Stomach (tissue), 9 donors: ENCODE data around the gene ADAMTS12. TPM values are rescaled to one million over a fixed set of nuclear protein-coding genes. Genes with fewer than 3 reads are reported as not detected.

Source experiments
- DNase-seq, 2 donors: peaks; one replicate each; pipeline versions ENCODE4 v3.0.0 to v3.0.0-alpha.2; 2013 to 2019
- H3K27ac ChIP-seq, 5 donors: fragments of 200-600 bp in 4 of 5; sonication (generic) in 4 of 5; one replicate each; pipeline ENCODE4 v1.5.1; 2013 to 2019; ENCODE audit warnings: mild to moderate bottlenecking in 1 of 5, moderate library complexity in 1 of 5
- H3K27me3 ChIP-seq, 3 donors: fragments of 200-600 bp; sonication (generic); one replicate each; pipeline ENCODE4 v1.5.1; 2017 to 2019; ENCODE audit warnings: mixed run types in 1 of 3
- H3K36me3 ChIP-seq, 4 donors: fragments of 200-600 bp; sonication (generic); 1 replicate in 3 of 4; 2 replicates in 1 of 4; pipeline ENCODE4 v1.5.1; 2016 to 2019
- H3K4me1 ChIP-seq, 4 donors: fragments of 200-600 bp; sonication (generic); one replicate each; pipeline ENCODE4 v1.5.1; 2016 to 2019
- H3K4me3 ChIP-seq, 4 donors: fragments of 200-600 bp; sonication (generic) in 3 of 4; one replicate each; pipeline ENCODE4 v1.5.1; 2016 to 2019; ENCODE audit warnings: mild to moderate bottlenecking in 1 of 4
- H3K9me3 ChIP-seq, 4 donors: fragments of 200-600 bp; sonication (generic); one replicate each; pipeline ENCODE4 v1.5.1; 2016 to 2019
- EP300 ChIP-seq: sonication (generic); formaldehyde crosslinking; IDR thresholded peaks from one replicate; pipeline ENCODE4 v1.6.1; 2017; ENCODE audit warnings: antibody characterized with exemption
- POLR2A ChIP-seq, 4 donors: fragments of 450-650 bp; IDR thresholded peaks; one replicate each; pipeline ENCODE4 v1.6.1; 2016; ENCODE audit warnings: antibody characterized with exemption in 4 of 4, control low read depth in 2 of 4, mild to moderate bottlenecking in 1 of 4, moderate library complexity in 1 of 4
- POLR2AphosphoS5 ChIP-seq, 3 donors: sonication (generic); formaldehyde crosslinking; IDR thresholded peaks; one replicate each; pipeline ENCODE4 v1.6.1; 2016; ENCODE audit warnings: antibody characterized with exemption in 3 of 3
- WGBS, 5 donors: extraction: QIAGEN DNeasy Blood & Tissue Kit in 3 of 5; methylation state at CpG; one replicate each; pipeline versions ENCODE4 v1.1.5 to v1.1.7; 2013 to 2018; 5-methylcytosine and 5-hydroxymethylcytosine counted together
- intact Hi-C: fragments of 100-400 bp; cut with DNase I; formaldehyde crosslinking; loops from one replicate; pipeline ENCODE4 v1.15.1; 2023; ENCODE audit warnings: low total_unique reads
- polyA plus RNA-seq, 3 donors: library from polyadenylated mRNA; stranded (reverse); fragments of 200-250 nt; gene quantifications; one replicate each; pipeline ENCODE4 v1.2.3, GENCODE V29; 2013
- total RNA-seq, 5 donors: library from RNA; depleted of rRNA; stranded (reverse); fragments of >200 nt; gene quantifications; one replicate each; pipeline versions ENCODE4 v1.1.0 to v1.2.3, GENCODE V29; 2014 to 2016
- TF ChIP-seq, protein P1 (sequence below), 7 experiments: fragments of 450-650 bp in 4 of 7; fragments of 200-600 bp in 3 of 7; sonication (generic) in 3 of 7; IDR thresholded peaks; one replicate each; pipeline ENCODE4 v1.5.1; 2016 to 2019; ENCODE audit warnings: antibody characterized with exemption in 7 of 7, control low read depth in 2 of 7, mild to moderate bottlenecking in 1 of 7
- donor health status: healthy with polysubstance abuse.
- donor health status: Bipolar disorder and iron deficiency.
- donor health status: healthy.

Gene ADAMTS12
- total and polyA plus RNA-seq, 8 donors: 0.14 to 17.1 (median 0.62) TPM; not detected in 1

DNA sequence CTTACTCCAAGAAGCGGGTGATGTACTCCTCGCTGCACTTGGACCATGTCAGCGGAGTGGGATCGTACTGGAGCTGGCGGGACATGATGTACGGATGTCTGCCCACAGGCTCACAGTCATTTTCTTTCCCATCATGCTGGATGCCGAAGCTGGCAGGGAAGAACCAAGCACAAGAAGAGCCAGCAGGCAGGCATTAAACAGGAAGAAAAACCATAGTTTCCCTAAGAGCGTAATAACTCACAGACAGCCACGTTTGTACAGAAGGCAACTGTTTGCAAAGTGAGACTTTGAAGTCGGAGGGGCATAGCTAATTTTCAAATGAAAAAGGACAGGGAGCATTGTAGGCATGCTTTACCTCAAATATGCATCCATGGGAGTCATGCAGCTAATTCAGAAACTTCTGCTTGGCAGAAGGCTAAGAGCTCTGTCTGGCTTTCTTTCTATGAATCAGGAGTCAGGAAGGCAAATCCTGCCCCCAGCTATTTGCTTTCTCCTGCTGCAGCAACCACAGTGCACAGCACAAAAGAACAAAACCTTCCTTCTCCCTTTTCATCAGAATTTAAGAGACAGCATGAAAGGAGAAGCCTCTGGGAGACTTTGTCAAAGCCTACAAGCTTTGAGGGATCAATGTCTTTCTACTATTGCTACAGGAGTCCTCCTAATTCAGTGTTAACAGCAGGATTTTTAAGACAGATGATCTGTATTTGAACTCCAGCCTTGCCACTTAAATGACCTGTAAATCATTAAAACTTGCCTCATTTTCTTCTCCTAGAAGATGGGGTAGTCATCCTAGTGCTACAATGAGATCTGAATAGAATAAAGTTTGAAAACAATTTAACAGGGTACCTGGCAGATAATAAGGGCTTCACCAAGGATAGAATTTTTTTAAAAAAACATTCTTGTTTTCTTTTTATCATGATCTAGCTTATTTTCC, 242.0 kb downstream of the ADAMTS12 start:
- intact Hi-C loops: no loop called here
- Histone ChIP-seq H3K9me3 (no peaks in the 10 kb centered on the region), H3K4me3 (no peak overlapping the region), H3K27ac (no peak overlapping the region), H3K27me3 (no peaks in the 10 kb centered on the region), H3K4me1 (no peaks in the 10 kb centered on the region), H3K36me3 (peaks cover 0 to 14% (median 6%) of the 10 kb centered on the region in 4 donors)
- TF ChIP-seq POLR2A (IDR thresholded peaks at IDR 0.05) (no peak), EP300 (no peak), POLR2AphosphoS5 (IDR thresholded peaks at IDR 0.05) (no peak)
- TF ChIP-seq, protein P1, sequence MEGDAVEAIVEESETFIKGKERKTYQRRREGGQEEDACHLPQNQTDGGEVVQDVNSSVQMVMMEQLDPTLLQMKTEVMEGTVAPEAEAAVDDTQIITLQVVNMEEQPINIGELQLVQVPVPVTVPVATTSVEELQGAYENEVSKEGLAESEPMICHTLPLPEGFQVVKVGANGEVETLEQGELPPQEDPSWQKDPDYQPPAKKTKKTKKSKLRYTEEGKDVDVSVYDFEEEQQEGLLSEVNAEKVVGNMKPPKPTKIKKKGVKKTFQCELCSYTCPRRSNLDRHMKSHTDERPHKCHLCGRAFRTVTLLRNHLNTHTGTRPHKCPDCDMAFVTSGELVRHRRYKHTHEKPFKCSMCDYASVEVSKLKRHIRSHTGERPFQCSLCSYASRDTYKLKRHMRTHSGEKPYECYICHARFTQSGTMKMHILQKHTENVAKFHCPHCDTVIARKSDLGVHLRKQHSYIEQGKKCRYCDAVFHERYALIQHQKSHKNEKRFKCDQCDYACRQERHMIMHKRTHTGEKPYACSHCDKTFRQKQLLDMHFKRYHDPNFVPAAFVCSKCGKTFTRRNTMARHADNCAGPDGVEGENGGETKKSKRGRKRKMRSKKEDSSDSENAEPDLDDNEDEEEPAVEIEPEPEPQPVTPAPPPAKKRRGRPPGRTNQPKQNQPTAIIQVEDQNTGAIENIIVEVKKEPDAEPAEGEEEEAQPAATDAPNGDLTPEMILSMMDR (IDR thresholded peaks at IDR 0.05): no peak
- no peak for DNase-seq
- WGBS, 5 donors: 78 to 84% (median 81%) methylated on average over 10 of the region's 10 CpGs

DNA sequence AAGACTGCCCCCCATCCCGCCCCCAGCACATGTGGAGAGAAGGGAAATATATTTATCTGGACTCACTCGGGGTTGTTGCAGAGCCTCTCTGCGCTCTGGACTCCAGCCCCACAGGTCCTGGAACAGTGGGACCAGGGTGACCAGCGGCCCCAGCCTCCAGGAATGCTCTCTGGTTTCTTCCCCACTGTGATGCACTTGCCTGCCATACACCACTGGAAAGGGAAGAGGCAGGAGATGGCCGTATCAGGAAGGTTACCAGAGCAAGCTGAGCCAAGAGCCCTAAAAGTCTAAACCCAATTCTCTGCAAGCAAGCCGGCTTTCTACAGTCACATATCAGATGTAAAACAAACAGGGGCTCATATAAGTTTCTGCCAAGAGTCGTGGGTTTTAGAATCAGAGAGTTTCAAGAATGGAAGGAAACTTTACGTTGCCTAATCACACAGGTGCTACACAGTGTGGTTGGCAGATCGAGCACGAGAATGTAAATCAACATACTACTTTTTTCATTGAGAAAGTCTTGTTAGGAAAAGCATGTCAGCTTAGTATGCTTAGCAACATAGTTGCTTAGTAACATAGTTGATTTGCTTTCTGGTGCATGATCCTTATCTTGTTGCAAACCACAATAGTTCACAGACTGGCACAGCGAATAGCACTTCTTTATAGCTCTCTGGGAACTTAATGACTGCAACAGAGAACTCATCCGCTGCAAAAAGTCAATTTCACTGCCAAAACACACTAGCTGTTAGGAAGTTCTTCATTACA, 249.9 kb downstream of the ADAMTS12 start:
- DNase-seq: peak in 1 of 2 donors; percentile 63
- Histone ChIP-seq H3K4me1 (no peaks in the 10 kb centered on the region), H3K9me3 (no peaks in the 10 kb centered on the region), H3K4me3 (no peak overlapping the region), H3K27ac (no peak overlapping the region), H3K36me3 (peaks cover 0 to 16% (median 0%) of the 10 kb centered on the region in 4 donors), H3K27me3 (no peaks in the 10 kb centered on the region)
- TF ChIP-seq EP300 (no peak), POLR2A (IDR thresholded peaks at IDR 0.05) (no peak), POLR2AphosphoS5 (IDR thresholded peaks at IDR 0.05) (no peak)
- TF ChIP-seq, protein P1 (IDR thresholded peaks at IDR 0.05): no peak
- WGBS, 5 donors: 32 to 52% (median 39%) methylated on average over 12 of the region's 12 CpGs
- intact Hi-C loops: no loop called here

DNA sequence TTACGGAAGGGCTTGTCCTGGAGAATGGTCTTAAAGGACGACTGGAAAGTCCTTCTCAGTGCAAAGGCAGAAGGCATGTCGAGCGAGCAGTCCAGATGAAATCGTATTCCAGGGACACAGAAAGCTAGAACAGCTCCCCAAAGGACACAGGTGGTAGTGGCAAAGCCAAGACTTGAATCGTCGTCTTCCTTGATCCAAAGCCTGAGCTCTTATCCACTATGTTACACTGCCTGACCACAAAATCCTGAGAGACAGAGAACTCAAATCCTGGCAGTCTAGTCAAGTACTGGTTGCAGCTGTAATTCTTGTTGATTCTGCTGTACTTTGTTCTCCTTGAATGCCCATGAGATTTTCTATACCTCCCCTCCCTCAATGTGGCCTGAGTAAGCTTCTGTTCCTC, 252.3 kb downstream of the ADAMTS12 start:
- Histone ChIP-seq H3K4me1 (no peaks in the 10 kb centered on the region), H3K27ac (no peak overlapping the region), H3K36me3 (peaks cover 0 to 20% (median 0%) of the 10 kb centered on the region in 4 donors), H3K4me3 (no peak overlapping the region), H3K27me3 (no peaks in the 10 kb centered on the region), H3K9me3 (no peaks in the 10 kb centered on the region)
- intact Hi-C loops: no loop called here
- no peak for DNase-seq
- TF ChIP-seq POLR2A (IDR thresholded peaks at IDR 0.05) (no peak), POLR2AphosphoS5 (IDR thresholded peaks at IDR 0.05) (no peak), EP300 (no peak)
- TF ChIP-seq, protein P1 (IDR thresholded peaks at IDR 0.05): no peak
- 72 to 89% (median 78%) methylated on average over 7 of the region's 7 CpGs for WGBS, 5 donors

DNA sequence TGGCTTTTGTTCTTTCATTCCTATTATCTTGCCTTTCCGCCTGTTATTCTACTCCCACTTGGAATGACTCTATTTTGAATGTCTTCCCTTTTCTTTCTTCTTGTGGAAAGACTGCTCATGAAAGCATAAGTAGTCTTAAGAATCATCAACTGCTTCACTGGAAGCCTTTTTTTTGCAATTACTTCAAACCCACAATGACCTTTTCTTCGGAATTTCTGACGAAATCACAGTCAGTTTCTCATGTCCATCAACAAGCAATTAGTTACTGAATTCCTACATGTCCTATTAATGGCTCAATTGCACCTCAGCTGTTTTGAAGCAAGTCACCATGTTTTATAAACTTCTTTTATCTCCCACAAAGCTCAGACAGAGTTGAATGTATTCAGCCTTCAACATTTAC, 254.8 kb downstream of the ADAMTS12 start:
- 47 to 83% (median 55%) methylated on average over 3 of the region's 3 CpGs for WGBS, 5 donors
- no peaks in the 10 kb centered on the region for H3K9me3 ChIP-seq
- H3K4me1 ChIP-seq: no peaks in the 10 kb centered on the region
- no peaks in the 10 kb centered on the region for H3K27me3 ChIP-seq
- no peak overlapping the region for H3K4me3 ChIP-seq
- H3K27ac ChIP-seq: no peak overlapping the region
- peaks cover 0 to 18% (median 0%) of the 10 kb centered on the region in 4 donors for H3K36me3 ChIP-seq
- no peak for TF ChIP-seq POLR2A (IDR thresholded peaks at IDR 0.05)
- no peak for TF ChIP-seq EP300
- no peak for TF ChIP-seq POLR2AphosphoS5 (IDR thresholded peaks at IDR 0.05)
- TF ChIP-seq, protein P1 (IDR thresholded peaks at IDR 0.05): no peak
- intact Hi-C loops: no loop called here
- DNase-seq: no peak
